IMR-90 (cell line): ENCODE data around the gene FOXB2. TPM values are rescaled to one million over a fixed set of nuclear protein-coding genes. Genes with fewer than 3 reads are reported as not detected.

Source experiments
- ATAC-seq: fragments of 200-7000 bp; cut with Tn5 transposase; 2 replicates; pipeline ENCODE4 v1.9.1; 2020; ENCODE audit warnings: low read depth, mild to moderate bottlenecking, moderate library complexity
- BruUV-seq: library from RNA; stranded (reverse); fragments of 400-500 nt; replicated peaks from 2 replicates; lab custom pipeline; 2021; lab: Mats Ljungman, UMichigan
- CTCF ChIA-PET: fragments of 300-600 bp; formaldehyde crosslinking; extraction: SDS; loops from one replicate; lab custom pipeline; 2021; ENCODE audit warnings: antibody characterized with exemption; lab: Yijun Ruan, JAX
- POLR2A ChIA-PET: fragments of 300-600 bp; sonication (Branson Sonifier 250); formaldehyde crosslinking; loops from one replicate; lab custom pipeline; 2022; ENCODE audit warnings: antibody characterized with exemption; ENCODE audit not compliant: unreplicated experiment; lab: Charles Lee
- DNase-seq: peaks from one replicate; pipeline ENCODE4 v3.0.0; 2013
- H2AFZ ChIP-seq: replicated peaks from 2 replicates; pipeline ENCODE3; 2013; ENCODE audit warnings: low read length, mild to moderate bottlenecking; ENCODE audit not compliant: poor library complexity
- H2AK5ac ChIP-seq: 2 replicates; pipeline ENCODE4 v1.6.1; 2013; ENCODE audit warnings: low read depth, low read length, inconsistent platforms
- H2AK9ac ChIP-seq: replicated peaks from 2 replicates; pipeline ENCODE3; 2013; ENCODE audit warnings: mild to moderate bottlenecking, low read depth, low read length, moderate library complexity; ENCODE audit not compliant: poor library complexity
- H2BK120ac ChIP-seq: 2 replicates; pipeline ENCODE4 v1.6.1; 2013; ENCODE audit warnings: low read depth, low read length, inconsistent platforms
- H2BK15ac ChIP-seq: 3 replicates; pipeline ENCODE4 v1.6.1; 2013; ENCODE audit warnings: low read depth, low read length, inconsistent platforms
- H2BK20ac ChIP-seq: 2 replicates; pipeline ENCODE4 v1.6.1; 2013; ENCODE audit warnings: low read depth, mild to moderate bottlenecking, inconsistent platforms, low read length, moderate library complexity
- H2BK5ac ChIP-seq: 2 replicates; pipeline ENCODE4 v1.6.1; 2013; ENCODE audit warnings: mild to moderate bottlenecking, low read depth, low read length, inconsistent platforms; ENCODE audit not compliant: poor library complexity, severe bottlenecking
- H3K14ac ChIP-seq: replicated peaks from 2 replicates; pipeline ENCODE4 v1.6.1; 2013; ENCODE audit warnings: low read depth, low read length, inconsistent platforms
- H3K18ac ChIP-seq: 2 replicates; pipeline ENCODE4 v1.6.1; 2013; ENCODE audit warnings: low read depth, low read length, control low read depth
- H3K23ac ChIP-seq: 2 replicates; pipeline ENCODE4 v1.6.1; 2013; ENCODE audit warnings: low read depth, low read length, inconsistent platforms
- H3K27ac ChIP-seq: 2 replicates; pipeline ENCODE4 v1.5.1; 2013; ENCODE audit warnings: mild to moderate bottlenecking, control low read depth, low read length; ENCODE audit not compliant: insufficient read depth
- H3K27me3 ChIP-seq: 2 replicates; pipeline ENCODE4 v1.6.1; 2013; ENCODE audit warnings: low read length; ENCODE audit not compliant: control insufficient read depth, insufficient read depth
- H3K36me3 ChIP-seq: 2 replicates; pipeline ENCODE4 v1.6.1; 2013; ENCODE audit warnings: low read length, mixed read lengths; ENCODE audit not compliant: control insufficient read depth, insufficient read depth
- H3K4ac ChIP-seq: 2 replicates; pipeline ENCODE4 v1.6.1; 2013; ENCODE audit warnings: low read depth, low read length, inconsistent platforms
- H3K4me1 ChIP-seq: 2 replicates; pipeline ENCODE4 v1.6.1; 2013; ENCODE audit warnings: low read length, mixed read lengths; ENCODE audit not compliant: control insufficient read depth, insufficient read depth
- H3K4me2 ChIP-seq: 2 replicates; pipeline ENCODE4 v1.6.1; 2013; ENCODE audit warnings: low read depth, mild to moderate bottlenecking, control low read depth, low read length, moderate library complexity
- H3K4me3 ChIP-seq: 2 replicates; pipeline ENCODE4 v1.5.1; 2013; ENCODE audit warnings: low read depth, mild to moderate bottlenecking, control low read depth, low read length, moderate library complexity; ENCODE audit not compliant: insufficient read depth
- H3K56ac ChIP-seq: 2 replicates; pipeline ENCODE4 v1.6.1; 2013; ENCODE audit warnings: low read length, inconsistent platforms; ENCODE audit not compliant: insufficient read depth; ENCODE audit errors: extremely low read depth
- H3K79me1 ChIP-seq, 2 experiments: 2 replicates each; pipeline ENCODE4 v1.6.1; 2013; ENCODE audit warnings: low read length in 2 of 2, inconsistent platforms in 1 of 2, low read depth in 1 of 2
- H3K9ac ChIP-seq: 2 replicates; pipeline ENCODE4 v1.6.1; 2013; ENCODE audit warnings: low read depth, low read length, control low read depth
- H3K9me1 ChIP-seq: 2 replicates; pipeline ENCODE4 v1.6.1; 2013; ENCODE audit warnings: low read length, inconsistent platforms; ENCODE audit not compliant: insufficient read depth
- H3K9me3 ChIP-seq: 2 replicates; pipeline ENCODE4 v1.6.1; 2013; ENCODE audit warnings: low read length; ENCODE audit not compliant: control insufficient read depth, insufficient read depth
- H4K20me1 ChIP-seq: 2 replicates; pipeline ENCODE4 v1.6.1; 2013; ENCODE audit warnings: low read length, inconsistent platforms; ENCODE audit not compliant: insufficient read depth
- H4K5ac ChIP-seq: 2 replicates; pipeline ENCODE4 v1.6.1; 2013; ENCODE audit warnings: mild to moderate bottlenecking, low read depth, low read length, control low read depth
- H4K8ac ChIP-seq, 2 experiments: 2 replicates each; pipeline ENCODE4 v1.6.1; 2013; ENCODE audit warnings: low read depth in 2 of 2, low read length in 2 of 2, control low read depth in 1 of 2, inconsistent platforms in 1 of 2
- H4K91ac ChIP-seq: 2 replicates; pipeline ENCODE4 v1.6.1; 2013; ENCODE audit warnings: low read depth, low read length, inconsistent platforms; ENCODE audit not compliant: insufficient read depth
- BHLHE40 ChIP-seq: fragments of 150-350 bp; IDR thresholded peaks from 2 replicates; pipeline ENCODE4 v1.6.1; 2016; ENCODE audit warnings: mild to moderate bottlenecking, low read depth, low read length
- CEBPB ChIP-seq: IDR thresholded peaks from 2 replicates; pipeline ENCODE4 v1.6.1; 2012; ENCODE audit warnings: low read depth, low read length, improper control_type of control experiment
- CHD1 ChIP-seq: IDR thresholded peaks from 2 replicates; pipeline ENCODE4 v1.6.1; 2012; ENCODE audit warnings: low read depth, low read length, improper control_type of control experiment
- CTCF ChIP-seq: conservative IDR thresholded peaks from 2 replicates; pipeline ENCODE4 v1.5.1; 2012; ENCODE audit warnings: mild to moderate bottlenecking, low read depth, low read length, improper control_type of control experiment
- FOS ChIP-seq: fragments of 150-350 bp; IDR thresholded peaks from 2 replicates; pipeline ENCODE4 v1.6.1; 2016; ENCODE audit warnings: low read depth, low read length
- MAFK ChIP-seq: IDR thresholded peaks from 2 replicates; pipeline ENCODE4 v1.6.1; 2012; ENCODE audit warnings: low read depth, low read length, improper control_type of control experiment
- MAZ ChIP-seq: IDR thresholded peaks from 2 replicates; pipeline ENCODE4 v1.6.1; 2012; ENCODE audit warnings: low read depth, mild to moderate bottlenecking, low read length, improper control_type of control experiment, moderate library complexity, borderline replicate concordance
- MXI1 ChIP-seq: IDR thresholded peaks from 2 replicates; pipeline ENCODE4 v1.6.1; 2012; ENCODE audit warnings: low read depth, mild to moderate bottlenecking, low read length, moderate library complexity, borderline replicate concordance
- NFE2L2 ChIP-seq: fragments of 150-350 bp; IDR thresholded peaks from 2 replicates; pipeline ENCODE4 v1.6.1; 2016; ENCODE audit warnings: low read depth, mild to moderate bottlenecking, low read length
- POLR2A ChIP-seq: IDR thresholded peaks from 2 replicates; pipeline ENCODE4 v1.6.1; 2012; ENCODE audit warnings: mild to moderate bottlenecking, low read depth, low read length
- RAD21 ChIP-seq: IDR thresholded peaks from 2 replicates; pipeline ENCODE4 v1.6.1; 2012; ENCODE audit warnings: low read length, improper control_type of control experiment
- RCOR1 ChIP-seq: IDR thresholded peaks from 2 replicates; pipeline ENCODE4 v1.6.1; 2012; ENCODE audit warnings: mild to moderate bottlenecking, low read length, improper control_type of control experiment; ENCODE audit not compliant: insufficient replicate concordance
- RFX5 ChIP-seq: IDR thresholded peaks from 2 replicates; pipeline ENCODE4 v1.8.0; 2012; ENCODE audit warnings: low read depth, mild to moderate bottlenecking, low read length, moderate library complexity
- SMC3 ChIP-seq: fragments of 150-350 bp; IDR thresholded peaks from 2 replicates; pipeline ENCODE4 v1.6.1; 2016; ENCODE audit warnings: low read depth, mild to moderate bottlenecking, antibody characterized with exemption, low read length, moderate library complexity
- USF2 ChIP-seq: fragments of 150-350 bp; IDR thresholded peaks from 2 replicates; pipeline ENCODE4 v1.6.1; 2017; ENCODE audit warnings: mild to moderate bottlenecking, antibody characterized with exemption, low read length, low read depth
- WGBS, 2 experiments: methylation state at CpG; one replicate each; pipeline versions ENCODE4 v1.1.5 to v1.1.7; 2013; ENCODE audit warnings: missing lambda C conversion rate in 2 of 2; ENCODE audit not compliant: insufficient read length in 1 of 2; ENCODE audit errors: extremely low coverage in 2 of 2; 5-methylcytosine and 5-hydroxymethylcytosine counted together
- dilution Hi-C: fragments of 300-500 bp; cut with HindIII; formaldehyde crosslinking; loops from one replicate; pipeline ENCODE4 v1.14.3; 2018; ENCODE audit warnings: low sequenced_read_pairs; ENCODE audit not compliant: unreplicated experiment
- in situ Hi-C: fragments of 300-500 bp; cut with MboI; formaldehyde crosslinking; loops from 3 replicates; pipeline ENCODE4 v1.14.3; 2019; ENCODE audit warnings: low sequenced_read_pairs, inconsistent platforms, mixed read lengths
- intact Hi-C: fragments of 100-400 bp; cut with micrococcal nuclease; formaldehyde crosslinking; loops from 2 replicates; pipeline ENCODE4 v1.10.0; 2022
- polyA plus RNA-seq, 3 experiments: library from polyadenylated mRNA; depleted of rRNA; stranded (reverse); fragments of >200 nt; gene quantifications; 2 replicates each; pipeline ENCODE4 v1.2.3, GENCODE V29; 2012; ENCODE audit warnings: low replicate concordance in 1 of 3
- total RNA-seq: library from RNA; depleted of rRNA; stranded (reverse); fragments of >200 nt; gene quantifications from 2 replicates; pipeline ENCODE4 v1.2.3, GENCODE V29; 2012

Gene FOXB2
- total and polyA plus RNA-seq, 2 of the 4 experiments (the other 2 are of a cell fraction): not detected

- H3K4me2 ChIP-seq: no peak overlapping the region
- no peak overlapping the region for H4K91ac ChIP-seq
- no peaks in the 10 kb centered on the region for H3K36me3 ChIP-seq
- no peak overlapping the region for H2BK5ac ChIP-seq
- no peak overlapping the region for H2AFZ ChIP-seq
- no peak overlapping the region for H4K8ac ChIP-seq
- TF ChIP-seq FOS: no peak
- no peak for TF ChIP-seq CEBPB
- TF ChIP-seq BHLHE40: no peak
- TF ChIP-seq MXI1: no peak
- no peak for TF ChIP-seq NFE2L2
- no peak for TF ChIP-seq CTCF
- TF ChIP-seq POLR2A: no peak
- no peak for TF ChIP-seq RAD21
- TF ChIP-seq RFX5: no peak
- no peak for TF ChIP-seq USF2
- TF ChIP-seq MAZ: no peak
- no peak for TF ChIP-seq CHD1
- no peak for TF ChIP-seq SMC3
- TF ChIP-seq MAFK: no peak
- TF ChIP-seq RCOR1: no peak
- no peak overlapping the region for H3K4me3 ChIP-seq
- no peak for ATAC-seq
- H4K5ac ChIP-seq: no peak overlapping the region
- no peaks in the 10 kb centered on the region for H3K79me1 ChIP-seq
- peaks cover 24% of the 10 kb centered on the region for H3K9me3 ChIP-seq
- DNase-seq: no peak
- no peak overlapping the region for H2BK15ac ChIP-seq
- dilution Hi-C loops: no loop called here
- 3% methylated on average over 27 of the region's 58 CpGs; no CpG with 5 or more reads in 1 of the 2 experiments for WGBS, 2 experiments
- H3K4me1 ChIP-seq: no peaks in the 10 kb centered on the region; the same call in 1 of the 2 replicates
- BruUV-seq: no TSS peak
- no peak overlapping the region for H2AK5ac ChIP-seq
- H3K14ac ChIP-seq: no peak overlapping the region
- peaks cover 95% of the 10 kb centered on the region for H3K27me3 ChIP-seq
- no peaks in the 10 kb centered on the region for H3K9me1 ChIP-seq
- no peaks in the 10 kb centered on the region for H4K20me1 ChIP-seq
- H2BK120ac ChIP-seq: no peak overlapping the region
- H3K23ac ChIP-seq: no peak overlapping the region
- H3K4ac ChIP-seq: no peak overlapping the region
- in situ Hi-C loops: no loop called here
- no peak overlapping the region for H3K27ac ChIP-seq
- no peak overlapping the region for H2BK20ac ChIP-seq
- H2AK9ac ChIP-seq: no peak overlapping the region
- intact Hi-C loops: no loop called here
- POLR2A ChIA-PET: no interaction called here
- H3K18ac ChIP-seq: no peak overlapping the region
- no peak overlapping the region for H3K9ac ChIP-seq
- CTCF ChIA-PET: no interaction called here
- no peak overlapping the region for H3K56ac ChIP-seq
Measured at GRCh38 chr9:77019926-77020412, 514 bp downstream of the FOXB2 start.
